Stimulated activated CD4-positive, alpha-beta T cell treated with anti-CD3 and anti-CD28 coated beads, Interleukin-4, amount 100 ng/mL, for 48 hours (primary cell): ENCODE data around the gene NAT8L.

Experiments
- DNase-seq, 2 donors: peaks; one replicate each; pipeline ENCODE4 v3.0.0-alpha.2; 2020; ENCODE audit warnings: low read depth in 2 of 2

Gene NAT8L

DNA sequence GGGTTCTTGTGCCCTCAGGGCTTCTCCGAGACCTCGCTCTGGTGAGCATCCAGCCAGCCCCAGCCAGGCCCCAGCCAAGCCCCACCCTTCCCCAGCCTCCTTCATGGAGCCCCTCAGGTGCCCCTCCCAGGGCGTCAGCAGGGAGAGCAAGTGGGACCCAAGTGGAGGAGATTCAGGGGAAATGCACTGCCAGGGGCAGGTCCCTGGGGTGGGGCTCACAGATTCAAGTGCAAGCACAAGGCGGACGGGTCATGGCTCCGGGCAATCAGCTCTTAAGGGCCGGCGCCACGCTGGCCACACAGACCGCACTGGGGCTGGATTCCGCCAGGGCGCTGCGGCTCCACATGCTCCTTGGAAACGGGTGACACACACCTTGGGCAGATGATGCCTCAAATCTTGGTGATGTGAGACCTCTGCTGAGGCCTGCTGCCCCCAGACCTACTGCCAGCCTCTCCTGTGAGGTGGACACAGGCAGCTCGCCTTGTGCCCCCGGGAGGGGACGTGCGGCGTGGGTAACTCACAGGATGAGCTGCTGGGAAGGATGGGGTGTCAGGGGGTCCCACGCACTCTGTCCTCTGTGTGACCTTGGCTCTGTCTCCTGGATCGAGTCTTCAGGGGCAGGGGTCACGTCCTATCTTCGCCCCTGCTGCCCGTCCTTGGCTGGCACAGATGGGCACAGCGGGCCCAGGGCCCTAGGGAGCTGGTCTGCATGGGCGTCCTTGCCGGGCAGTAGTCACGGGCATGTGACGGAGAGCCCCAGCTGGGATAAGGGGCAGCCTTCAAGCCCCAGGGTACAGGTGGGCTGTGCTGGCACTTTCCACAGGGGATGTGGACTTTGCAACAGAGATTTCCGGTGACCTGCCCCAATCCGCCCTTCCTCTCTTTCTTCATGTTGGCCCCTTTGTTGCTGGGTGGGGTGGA lies 17.1 kb downstream of the NAT8L start:
- no peak for DNase-seq

DNA sequence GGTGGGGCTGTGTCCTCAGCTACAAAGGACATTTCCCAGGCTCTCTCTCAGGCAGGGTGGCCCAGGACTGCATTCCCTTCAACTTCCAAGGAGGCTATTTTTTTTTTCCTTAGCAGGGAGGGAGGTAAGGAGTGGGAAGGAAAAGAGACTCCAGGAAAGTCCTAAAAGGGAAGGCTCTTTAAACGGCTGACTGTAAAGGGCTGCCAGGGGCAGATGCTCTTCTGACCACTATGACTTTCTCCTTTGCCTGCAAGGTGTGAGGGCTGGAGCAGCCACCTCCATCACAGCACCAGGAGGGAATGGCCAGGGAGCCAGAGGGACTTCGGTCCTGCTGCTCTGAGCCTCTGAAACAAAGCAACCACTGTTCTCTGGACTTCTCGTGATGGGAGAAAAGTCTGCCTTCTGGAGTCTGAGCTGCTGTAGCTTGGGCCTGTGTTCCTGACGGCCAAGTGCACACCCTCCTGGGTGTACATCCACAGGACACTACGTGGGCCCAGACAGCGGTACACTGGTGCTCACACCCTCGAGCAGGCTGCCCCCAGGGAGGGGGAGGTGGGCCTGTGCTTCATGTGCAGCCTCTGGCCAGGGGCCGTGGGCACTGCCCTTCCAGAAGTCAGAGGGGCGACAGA lies 17.9 kb downstream of the NAT8L start:
- no peak for DNase-seq

DNA sequence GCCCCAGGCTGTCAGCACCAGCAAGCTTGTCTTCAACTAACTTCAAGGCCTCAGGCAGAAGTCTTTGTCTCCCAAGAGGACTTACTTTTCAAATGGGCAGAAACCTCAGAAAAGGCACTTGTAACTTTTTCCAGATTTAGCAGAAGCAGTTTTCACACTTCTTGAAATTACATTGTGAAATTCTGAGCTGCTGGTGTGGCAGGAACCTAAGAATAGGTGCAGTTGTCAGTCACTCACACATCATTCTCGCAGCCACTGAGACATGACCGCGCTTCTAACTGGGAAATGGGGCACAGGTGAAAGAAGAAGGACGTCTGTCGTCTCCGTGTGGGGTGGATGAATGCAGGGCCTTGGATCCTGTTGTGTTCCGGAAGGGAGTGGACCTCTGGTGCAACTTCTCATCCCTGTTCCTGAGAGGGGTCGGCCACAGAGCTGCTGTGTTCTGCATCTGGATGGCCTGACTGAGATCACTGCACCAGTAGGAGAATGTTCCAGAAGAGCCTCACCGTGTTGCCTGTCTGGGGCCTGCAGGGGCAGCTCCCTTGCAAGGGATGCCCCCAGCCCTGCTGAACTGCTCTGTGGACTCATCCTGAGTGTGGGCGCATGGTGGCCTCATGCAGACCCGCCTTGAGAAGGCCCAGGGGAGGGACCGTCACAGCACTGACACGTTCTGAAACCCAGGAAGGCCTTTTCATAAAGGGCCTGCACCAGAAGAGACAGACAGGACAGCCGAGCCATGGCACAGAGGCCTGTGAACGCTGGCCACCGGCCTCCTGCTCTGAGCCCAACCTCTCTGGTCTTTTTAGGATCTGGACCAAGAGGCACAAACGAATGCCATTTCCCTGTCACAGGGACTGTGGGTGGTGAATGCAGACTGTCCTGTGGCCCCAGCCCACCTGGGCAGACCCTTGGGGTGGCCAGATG lies 18.7 kb downstream of the NAT8L start:
- DNase-seq: no peak

GRCh38 chr4:2078584-2078983 lies 19.5 kb downstream of the NAT8L start:
- DNase-seq: no peak

DNA sequence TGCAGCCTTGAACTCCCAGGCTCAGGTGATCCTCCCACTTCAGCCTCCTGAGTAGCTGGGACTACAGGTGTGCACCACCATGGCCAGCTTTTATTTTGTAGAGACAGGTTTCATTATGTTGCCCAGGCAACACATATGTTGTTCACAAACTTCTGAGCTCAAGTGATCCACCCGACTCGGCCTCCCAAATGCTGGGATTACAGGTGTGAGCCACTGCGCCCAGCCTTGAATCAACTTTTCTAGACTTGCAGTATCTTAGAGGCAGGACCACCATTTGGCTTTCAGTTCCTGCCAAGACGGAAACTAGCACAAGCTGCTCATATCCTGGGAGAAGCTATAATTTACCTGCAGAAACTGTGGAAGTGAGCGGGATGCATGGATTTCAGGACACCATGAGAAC lies 19.9 kb downstream of the NAT8L start:
- no peak for DNase-seq

DNA sequence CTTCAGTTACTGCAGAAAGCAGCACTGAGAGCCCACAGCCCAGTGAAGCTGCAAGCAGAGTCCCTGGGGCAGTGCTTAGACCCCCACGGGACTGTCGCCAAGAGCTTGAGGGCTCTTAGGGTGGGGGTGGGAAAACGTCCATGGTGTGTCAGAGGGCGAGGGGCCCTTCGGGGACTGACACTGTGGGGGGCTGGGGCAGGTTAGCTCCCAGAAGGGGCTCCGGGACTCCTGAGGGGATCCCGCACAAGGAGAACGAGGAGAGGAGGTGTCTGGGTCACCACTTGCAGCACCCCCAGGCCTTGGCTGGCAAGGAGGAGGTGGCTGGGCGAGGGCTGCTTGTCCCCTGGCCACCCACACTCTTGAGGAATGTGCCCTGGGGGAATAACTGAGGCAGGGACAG lies 20.8 kb downstream of the NAT8L start:
- DNase-seq: no peak

DNA sequence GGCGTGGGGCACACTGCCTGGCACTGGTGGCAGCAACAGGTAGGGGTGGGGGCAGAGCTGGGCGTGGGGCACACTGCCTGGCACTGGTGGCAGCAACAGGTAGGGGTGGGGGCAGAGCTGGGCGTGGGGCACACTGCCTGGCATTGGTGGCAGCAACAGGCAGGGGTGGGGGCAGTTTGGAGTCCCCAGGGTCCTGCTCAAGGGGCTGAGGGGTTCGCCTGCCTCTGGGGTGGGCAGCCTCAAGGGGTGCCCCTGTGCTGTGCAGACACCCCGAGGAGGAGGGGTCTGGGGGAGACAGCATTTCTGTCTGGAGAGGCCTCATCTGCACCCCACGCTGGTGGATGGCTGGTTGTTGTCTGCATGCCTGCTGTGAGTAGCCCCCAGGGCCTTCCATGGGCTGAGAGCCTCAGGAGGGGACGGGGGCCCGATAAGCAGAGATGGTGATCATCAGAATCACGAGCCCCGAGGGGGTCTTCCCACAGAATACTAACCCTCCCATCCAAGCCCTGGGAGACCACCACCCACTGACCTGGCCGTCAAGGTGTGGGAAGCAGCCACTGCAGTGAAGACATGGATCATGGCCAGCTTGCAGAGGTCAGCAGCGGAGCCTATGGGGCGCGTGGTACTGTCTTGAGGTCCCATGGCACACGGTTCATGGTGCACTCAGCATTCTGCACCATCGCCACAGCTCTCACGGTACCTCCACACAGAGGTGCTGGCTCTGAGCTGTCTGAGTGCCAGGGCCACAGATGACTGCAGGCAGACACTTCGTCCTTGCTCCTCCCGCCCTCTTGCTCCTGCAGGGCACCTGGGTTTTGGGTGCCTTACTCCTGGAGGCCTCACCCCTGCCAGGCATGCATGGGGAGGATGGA lies 21.5 kb downstream of the NAT8L start:
- DNase-seq: no peak

- no peak for DNase-seq
Measured at GRCh38 chr4:2081540-2081939, 22.4 kb downstream of the NAT8L start.

DNA sequence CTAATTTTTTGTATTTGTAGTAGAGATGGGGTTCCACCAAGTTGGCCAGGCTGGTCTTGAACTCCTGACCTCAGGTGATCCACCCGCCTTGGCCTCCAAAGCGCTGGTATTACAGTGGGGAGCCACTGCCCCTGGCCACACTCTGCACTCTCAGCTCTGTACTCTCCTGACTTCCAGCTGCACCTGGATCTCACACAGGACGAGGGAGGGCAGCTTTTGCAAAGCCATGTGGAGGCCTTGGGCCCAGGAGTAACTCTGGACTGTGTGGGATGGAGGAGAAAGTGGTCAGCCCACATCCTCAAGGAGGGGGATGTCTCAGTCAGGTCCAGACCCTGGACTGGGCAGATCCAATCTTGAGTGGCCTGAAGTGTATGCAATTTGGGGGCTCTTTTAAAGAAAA lies 23.0 kb downstream of the NAT8L start:
- DNase-seq: no peak

- no peak for DNase-seq
Measured at GRCh38 chr4:2082627-2083026, 23.5 kb downstream of the NAT8L start.

- DNase-seq: no peak
Measured at GRCh38 chr4:2083116-2083825, 24.1 kb downstream of the NAT8L start.

DNA sequence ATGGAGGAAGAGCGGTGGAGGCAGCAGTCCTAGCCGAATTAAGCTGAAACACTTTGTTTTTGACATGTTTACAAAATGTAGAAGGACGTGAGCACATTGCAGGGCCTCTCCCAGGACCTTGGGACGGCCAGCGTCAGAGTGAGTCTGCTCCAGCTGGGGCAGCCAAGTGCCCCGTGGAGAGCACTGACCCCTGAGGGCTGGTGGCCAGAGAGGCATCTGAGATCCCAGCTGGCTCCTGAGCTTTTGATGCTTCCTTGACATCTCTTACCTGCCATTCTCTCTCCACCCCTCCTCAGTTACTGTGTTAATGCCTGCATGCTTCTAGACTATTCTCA lies 24.7 kb downstream of the NAT8L start:
- DNase-seq: no peak

DNA sequence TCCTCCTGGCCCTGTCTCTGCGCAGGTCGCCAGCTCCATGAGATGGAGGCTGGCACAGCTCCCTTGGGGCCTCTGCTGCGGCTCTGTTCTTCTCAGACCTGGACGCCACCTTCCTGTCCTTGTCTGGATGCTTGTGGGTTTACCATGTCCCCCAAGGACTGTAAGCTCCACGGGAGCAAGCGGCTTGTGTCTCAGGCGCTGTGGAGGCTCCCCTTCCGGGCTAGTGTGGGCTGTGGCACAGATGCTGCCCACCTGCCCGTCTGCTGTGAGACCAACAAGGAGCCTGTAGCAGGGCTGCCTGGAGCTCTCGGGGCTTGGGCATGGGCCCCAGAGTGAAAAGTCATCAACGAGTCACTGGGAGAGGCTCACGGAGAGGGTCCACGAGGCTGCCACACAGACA lies 25.2 kb downstream of the NAT8L start:
- no peak for DNase-seq

- no peak for DNase-seq
Measured at GRCh38 chr4:2085496-2085901, 26.4 kb downstream of the NAT8L start.

GRCh38 chr4:2087170-2087569 lies 28.0 kb downstream of the NAT8L start:
- no peak for DNase-seq

GRCh38 chr4:2089222-2089621 lies 30.1 kb downstream of the NAT8L start:
- DNase-seq: no peak

GRCh38 chr4:2090642-2091041 lies 31.5 kb downstream of the NAT8L start:
- DNase-seq: no peak

DNA sequence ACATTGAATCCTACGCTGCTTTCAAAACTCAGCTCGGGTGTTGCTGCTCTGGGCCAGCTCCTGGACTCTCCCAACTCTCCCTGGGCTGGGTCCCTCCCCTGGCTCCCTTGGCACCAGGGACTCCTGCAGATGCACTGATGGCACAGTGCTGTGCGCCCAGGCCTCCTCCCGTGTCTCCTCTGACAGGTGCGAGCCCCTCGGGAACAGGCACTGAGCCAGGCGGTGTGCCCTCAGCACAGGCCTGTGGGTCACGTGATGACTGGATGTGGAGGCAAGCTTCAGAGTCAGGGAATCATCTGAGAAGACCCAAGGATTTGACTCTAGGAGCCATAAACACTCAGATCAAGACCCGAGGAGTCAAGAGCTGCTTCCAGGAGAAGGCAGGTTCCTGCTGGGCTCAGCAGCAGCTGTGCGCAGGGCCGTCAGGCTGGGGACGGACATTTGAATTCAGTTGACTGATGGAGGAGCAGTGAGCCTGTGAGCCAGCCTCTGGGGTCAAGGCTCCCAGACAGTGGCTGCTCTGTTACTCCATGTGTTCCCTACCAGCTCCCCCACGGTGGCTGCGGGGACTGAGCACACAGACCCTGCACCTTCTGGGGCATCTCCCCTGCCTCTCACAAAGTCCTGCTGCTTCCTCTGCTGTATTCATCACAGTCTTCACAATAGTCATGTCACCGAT lies 33.0 kb downstream of the NAT8L start:
- no peak for DNase-seq

DNA sequence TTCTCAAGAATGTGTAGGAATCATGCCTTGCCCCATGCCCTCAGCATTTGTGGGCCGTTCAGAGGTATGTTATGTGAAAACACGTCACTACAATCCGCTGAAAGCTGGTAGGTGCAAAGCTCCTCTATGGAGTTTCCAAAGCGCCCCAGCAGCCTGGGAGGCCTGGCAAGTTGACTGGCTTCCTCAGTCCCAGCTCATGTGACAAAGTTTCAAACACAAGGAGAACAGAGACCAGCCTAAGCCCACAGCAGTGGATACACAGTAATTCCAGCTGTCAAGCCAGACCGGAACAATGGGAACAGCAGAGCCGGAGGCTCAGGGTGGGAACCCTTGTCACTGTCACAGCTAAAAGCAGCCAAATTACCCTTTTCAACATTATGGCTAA lies 33.5 kb downstream of the NAT8L start:
- DNase-seq: no peak

DNA sequence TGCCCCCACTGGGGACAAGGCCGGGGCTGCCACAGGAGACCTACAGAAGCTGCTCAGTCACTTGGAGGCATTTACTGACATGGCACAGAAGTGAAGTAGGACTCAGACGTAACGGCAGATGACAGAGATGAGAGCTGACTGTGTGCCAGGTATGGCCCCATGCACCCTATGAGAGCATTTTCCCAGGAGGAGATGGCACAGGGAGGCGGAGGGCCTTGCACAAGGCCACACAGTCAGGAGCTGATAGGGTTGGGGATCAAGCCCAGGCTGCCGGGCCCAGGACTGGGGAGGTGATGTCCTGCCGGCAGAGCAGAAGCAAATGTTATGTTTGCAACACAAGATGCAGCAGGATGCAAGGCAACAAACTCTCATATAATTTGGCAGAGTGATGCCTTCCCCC lies 34.1 kb downstream of the NAT8L start:
- DNase-seq: no peak
